Hypothalamus (tissue), 51 donors: Measurements from ENCODE around the gene NDUFA7.
"Not testable (repeated sequence)": the region's sequence is repeated elsewhere in the genome, so short reads cannot be mapped to it uniquely, and the experiment has no call there.

Experiments
- DNase-seq, 51 donors: peaks; one replicate each; lab custom pipeline; 2025; lab: John Stamatoyannopoulos, UW

The NDUFA7 gene

GRCh38 chr19:8302357-8302691 lies 18.9 kb downstream of the NDUFA7 start:
- peak in 4 of 51 donors; percentile 3 to 27 (median 10) for DNase-seq

- not testable (repeated sequence) for DNase-seq
Measured at GRCh38 chr19:8291337-8291736, 29.8 kb downstream of the NDUFA7 start.

- not testable (repeated sequence) for DNase-seq
Measured at GRCh38 chr19:8276508-8276907, 44.7 kb downstream of the NDUFA7 start.

GRCh38 chr19:8269724-8270123 lies 51.5 kb downstream of the NDUFA7 start:
- DNase-seq = no peak

- no peak for DNase-seq
Measured at GRCh38 chr19:8265872-8266271, 55.3 kb downstream of the NDUFA7 start.

- DNase-seq = not testable (repeated sequence)
Measured at GRCh38 chr19:8264248-8264647, 56.9 kb downstream of the NDUFA7 start.

- no peak for DNase-seq
Measured at GRCh38 chr19:8262431-8262830, 58.7 kb downstream of the NDUFA7 start.

- DNase-seq = no peak
Measured at GRCh38 chr19:8261881-8262280, 59.3 kb downstream of the NDUFA7 start.

GRCh38 chr19:8261347-8261746 lies 59.8 kb downstream of the NDUFA7 start:
- DNase-seq = no peak
